OCI-LY7 (cell line): ENCODE data around the gene ANXA4. TPM values are rescaled to one million over a fixed set of nuclear protein-coding genes. Genes with fewer than 3 reads are reported as not detected.
"Not testable (repeated sequence)": the region's sequence is repeated elsewhere in the genome, so short reads cannot be mapped to it uniquely, and the experiment has no call there.

ENCODE experiments used
- BruUV-seq: library from RNA; stranded (reverse); fragments of 400-500 nt; replicated peaks from 2 replicates; lab custom pipeline; 2021; lab: Mats Ljungman, UMichigan
- CTCF ChIA-PET: fragments of 300-600 bp; sonication (Branson Sonifier 250); formaldehyde crosslinking; loops from one replicate; lab custom pipeline; 2022; ENCODE audit warnings: antibody characterized with exemption; ENCODE audit not compliant: unreplicated experiment; lab: Charles Lee
- POLR2A ChIA-PET: fragments of 300-600 bp; sonication (Branson Sonifier 250); formaldehyde crosslinking; loops from one replicate; lab custom pipeline; 2022; ENCODE audit warnings: antibody characterized with exemption; lab: Charles Lee
- DNase-seq: peaks from one replicate; pipeline ENCODE4 v3.0.0-alpha.2; 2015; ENCODE audit warnings: low spot score
- H2AFZ ChIP-seq: fragments of 200-600 bp; sonication (generic), shearing (Covaris generic); 2 replicates; pipeline ENCODE4 v1.6.1; 2014; ENCODE audit warnings: mild to moderate bottlenecking, antibody characterized with exemption, low read length, moderate library complexity
- H3K27ac ChIP-seq: fragments of 200-600 bp; sonication (generic); 2 replicates; pipeline ENCODE4 v1.5.1; 2014; ENCODE audit warnings: mixed run types, low read depth, mild to moderate bottlenecking, moderate library complexity, low read length, inconsistent platforms; ENCODE audit not compliant: poor library complexity, severe bottlenecking
- H3K36me3 ChIP-seq: fragments of 200-600 bp; sonication (generic); 2 replicates; pipeline ENCODE4 v1.6.1; 2014; ENCODE audit warnings: mild to moderate bottlenecking, antibody characterized with exemption, low read length, moderate library complexity, mixed read lengths; ENCODE audit not compliant: insufficient read depth
- H3K4me1 ChIP-seq: fragments of 200-600 bp; sonication (generic); 2 replicates; pipeline ENCODE4 v1.5.1; 2014; ENCODE audit warnings: mild to moderate bottlenecking, low read length; ENCODE audit not compliant: insufficient read depth, poor library complexity, severe bottlenecking
- H3K4me2 ChIP-seq: fragments of 200-600 bp; sonication (generic); 2 replicates; pipeline ENCODE4 v1.6.1; 2014; ENCODE audit warnings: mild to moderate bottlenecking, low read length
- H3K4me3 ChIP-seq: fragments of 200-600 bp; sonication (generic); 2 replicates; pipeline ENCODE4 v1.5.1; 2014; ENCODE audit warnings: mild to moderate bottlenecking, low read depth, low read length; ENCODE audit not compliant: poor library complexity, severe bottlenecking
- H3K79me2 ChIP-seq: fragments of 200-600 bp; sonication (generic); 2 replicates; pipeline ENCODE4 v1.6.1; 2016; ENCODE audit warnings: low read depth, mild to moderate bottlenecking, low read length, moderate library complexity, mixed read lengths; ENCODE audit not compliant: insufficient read depth
- H3K9me2 ChIP-seq: fragments of 200-600 bp; sonication (generic); 2 replicates; pipeline ENCODE4 v1.6.1; 2016; ENCODE audit warnings: mild to moderate bottlenecking, low read length, mixed read lengths; ENCODE audit not compliant: insufficient read depth
- H3K9me3 ChIP-seq: fragments of 200-600 bp; sonication (generic); 2 replicates; pipeline ENCODE4 v1.6.1; 2014; ENCODE audit warnings: mild to moderate bottlenecking, mixed run types, low read length, mixed read lengths
- H4K20me1 ChIP-seq: fragments of 200-600 bp; sonication (generic); 2 replicates; pipeline ENCODE4 v1.6.1; 2014; ENCODE audit warnings: mild to moderate bottlenecking, antibody characterized with exemption, low read length, moderate library complexity, mixed read lengths; ENCODE audit not compliant: insufficient read depth
- CTCF ChIP-seq: fragments of 200-600 bp; sonication (generic); conservative IDR thresholded peaks from 2 replicates; pipeline ENCODE4 v1.5.1; 2014; ENCODE audit warnings: mild to moderate bottlenecking, antibody characterized with exemption, low read length, moderate library complexity, mixed read lengths
- EZH2phosphoT487 ChIP-seq: fragments of 200-600 bp; sonication (generic); IDR thresholded peaks from 2 replicates; pipeline ENCODE4 v1.6.1; 2018; ENCODE audit warnings: low read depth, borderline replicate concordance, mild to moderate bottlenecking, mixed run types, antibody characterized with exemption, low read length, moderate library complexity, mixed read lengths
- intact Hi-C: fragments of 100-400 bp; cut with micrococcal nuclease; formaldehyde crosslinking; loops from one replicate; pipeline ENCODE4 v1.10.0; 2022; ENCODE audit not compliant: unreplicated experiment
- total RNA-seq, 2 experiments: library from RNA; depleted of rRNA in 1 of 2; stranded (reverse); fragments of >200 nt in 1 of 2; shearing (Covaris generic) in 1 of 2; gene quantifications; 2 replicates each; pipeline ENCODE4 v1.2.3, GENCODE V29; 2014 to 2022

Gene ANXA4
- total RNA-seq, 2 experiments from 2014 or later = 0.38 to 3.5 TPM

- POLR2A ChIA-PET = interaction anchor here (0.7 kb wide), 1 partner anchor 668 kb away, joined by 3 read pairs; no protein-coding TSS in a partner anchor
These were observed 6.9 kb upstream of the ANXA4 start for GRCh38 chr2:69734854-69735544.

GRCh38 chr2:69735686-69736085 is 6.2 kb upstream of the ANXA4 start:
- H3K9me2 ChIP-seq = no peaks in the 10 kb centered on the region
- H3K4me2 ChIP-seq = no peak overlapping the region
- no peaks in the 10 kb centered on the region for H3K4me1 ChIP-seq
- TF ChIP-seq EZH2phosphoT487 = no peak
- no peak for TF ChIP-seq CTCF
- no peaks in the 10 kb centered on the region for H3K79me2 ChIP-seq
- no peaks in the 10 kb centered on the region for H4K20me1 ChIP-seq
- H3K36me3 ChIP-seq = no peaks in the 10 kb centered on the region
- H2AFZ ChIP-seq = no peak overlapping the region
- CTCF ChIA-PET = no interaction called here
- no peaks in the 10 kb centered on the region for H3K9me3 ChIP-seq
- H3K4me3 ChIP-seq = no peak overlapping the region
- BruUV-seq = no TSS peak
- H3K27ac ChIP-seq = no peak overlapping the region
- POLR2A ChIA-PET = interaction anchor here (0.7 kb wide), 1 partner anchor 668 kb away, joined by 3 read pairs; no protein-coding TSS in a partner anchor
- intact Hi-C loops = no loop called here
- DNase-seq = no peak

More at GRCh38 chr2:69734854-69735544, 6.9 kb upstream of the ANXA4 start:
- H3K9me3 ChIP-seq = no peaks in the 10 kb centered on the region
- no peak overlapping the region for H3K27ac ChIP-seq
- no peak for DNase-seq
- CTCF ChIA-PET = no interaction called here
- no peaks in the 10 kb centered on the region for H4K20me1 ChIP-seq
- intact Hi-C loops = no loop called here
- no peaks in the 10 kb centered on the region for H3K79me2 ChIP-seq
- H3K9me2 ChIP-seq = no peaks in the 10 kb centered on the region
- H3K4me3 ChIP-seq = no peak overlapping the region
- no peaks in the 10 kb centered on the region for H3K4me1 ChIP-seq
- H3K4me2 ChIP-seq = no peak overlapping the region
- no peaks in the 10 kb centered on the region for H3K36me3 ChIP-seq
- TF ChIP-seq EZH2phosphoT487 = no peak
- no peak for TF ChIP-seq CTCF
- no peak overlapping the region for H2AFZ ChIP-seq
- no TSS peak for BruUV-seq

GRCh38 chr2:69738149-69738548 is 3.8 kb upstream of the ANXA4 start:
- CTCF ChIA-PET, BruUV-seq, H3K4me1 ChIP-seq, H3K79me2 ChIP-seq, H2AFZ ChIP-seq, H4K20me1 ChIP-seq, intact Hi-C loops, DNase-seq, H3K27ac ChIP-seq, H3K9me3 ChIP-seq, H3K4me3 ChIP-seq, H3K9me2 ChIP-seq, H3K36me3 ChIP-seq, POLR2A ChIA-PET, H3K4me2 ChIP-seq: not testable (repeated sequence)
